ENCODE measurements around the gene SH3GL2.

The SH3GL2 gene

DNA sequence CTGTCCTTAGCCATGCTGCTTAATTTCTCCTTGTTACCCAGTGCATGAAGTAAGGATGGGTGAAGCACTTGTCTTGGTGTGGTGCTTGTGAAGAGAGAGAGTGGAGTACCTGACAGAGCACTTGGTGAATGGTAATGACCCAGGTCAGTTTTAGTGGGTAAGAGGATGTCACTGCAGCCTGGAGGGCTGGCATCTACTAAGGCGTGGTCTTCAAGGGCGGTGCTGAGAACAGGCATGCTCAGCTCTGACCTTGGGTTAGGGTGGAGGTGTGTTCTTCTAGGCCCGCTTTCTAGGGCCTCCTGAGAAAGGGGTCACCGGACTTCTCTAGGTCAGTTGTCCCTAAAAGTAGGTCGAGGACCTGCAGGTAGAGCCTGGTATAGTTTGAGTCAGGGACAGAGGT is 25.7 kb downstream of the SH3GL2 start:
- no peak overlapping the region for H3K27ac ChIP-seq (ENCODE audit: low read depth, low read length)
- H3K4me1 ChIP-seq (ENCODE audit: control insufficient read depth, low read length), result no peaks in the 10 kb centered on the region
- H3K36me3 ChIP-seq (ENCODE audit: control insufficient read depth, low read length), result no peaks in the 10 kb centered on the region
- H4K20me1 ChIP-seq (ENCODE audit: control insufficient read depth, insufficient read depth, low read depth, low read length), result no peaks in the 10 kb centered on the region
- no peaks in the 10 kb centered on the region for H3K9me3 ChIP-seq (ENCODE audit: control insufficient read depth, insufficient read depth, low read length)
- H3K27me3 ChIP-seq (ENCODE audit: control insufficient read depth, low read length), result no peaks in the 10 kb centered on the region
- TF ChIP-seq, protein P1, sequence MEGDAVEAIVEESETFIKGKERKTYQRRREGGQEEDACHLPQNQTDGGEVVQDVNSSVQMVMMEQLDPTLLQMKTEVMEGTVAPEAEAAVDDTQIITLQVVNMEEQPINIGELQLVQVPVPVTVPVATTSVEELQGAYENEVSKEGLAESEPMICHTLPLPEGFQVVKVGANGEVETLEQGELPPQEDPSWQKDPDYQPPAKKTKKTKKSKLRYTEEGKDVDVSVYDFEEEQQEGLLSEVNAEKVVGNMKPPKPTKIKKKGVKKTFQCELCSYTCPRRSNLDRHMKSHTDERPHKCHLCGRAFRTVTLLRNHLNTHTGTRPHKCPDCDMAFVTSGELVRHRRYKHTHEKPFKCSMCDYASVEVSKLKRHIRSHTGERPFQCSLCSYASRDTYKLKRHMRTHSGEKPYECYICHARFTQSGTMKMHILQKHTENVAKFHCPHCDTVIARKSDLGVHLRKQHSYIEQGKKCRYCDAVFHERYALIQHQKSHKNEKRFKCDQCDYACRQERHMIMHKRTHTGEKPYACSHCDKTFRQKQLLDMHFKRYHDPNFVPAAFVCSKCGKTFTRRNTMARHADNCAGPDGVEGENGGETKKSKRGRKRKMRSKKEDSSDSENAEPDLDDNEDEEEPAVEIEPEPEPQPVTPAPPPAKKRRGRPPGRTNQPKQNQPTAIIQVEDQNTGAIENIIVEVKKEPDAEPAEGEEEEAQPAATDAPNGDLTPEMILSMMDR (IDR thresholded peaks at IDR 0.05; ENCODE audit: low read depth, low read length, poor library complexity, severe bottlenecking), result no peak
- TF ChIP-seq EZH2phosphoT487 (IDR thresholded peaks at IDR 0.05; ENCODE audit: borderline replicate concordance, low read length), result no peak
- no peaks in the 10 kb centered on the region for H3K9me2 ChIP-seq (replicated peaks; ENCODE audit: control insufficient read depth, low read length)
- no peaks in the 10 kb centered on the region for H3F3A ChIP-seq (ENCODE audit: control insufficient read depth, insufficient read depth)
- H3K4me2 ChIP-seq (ENCODE audit: low read length), result no peak overlapping the region
- H3K4me3 ChIP-seq (ENCODE audit: low read length), result no peak overlapping the region
- H3K79me2 ChIP-seq (ENCODE audit: control insufficient read depth, low read length), result no peaks in the 10 kb centered on the region

DNA sequence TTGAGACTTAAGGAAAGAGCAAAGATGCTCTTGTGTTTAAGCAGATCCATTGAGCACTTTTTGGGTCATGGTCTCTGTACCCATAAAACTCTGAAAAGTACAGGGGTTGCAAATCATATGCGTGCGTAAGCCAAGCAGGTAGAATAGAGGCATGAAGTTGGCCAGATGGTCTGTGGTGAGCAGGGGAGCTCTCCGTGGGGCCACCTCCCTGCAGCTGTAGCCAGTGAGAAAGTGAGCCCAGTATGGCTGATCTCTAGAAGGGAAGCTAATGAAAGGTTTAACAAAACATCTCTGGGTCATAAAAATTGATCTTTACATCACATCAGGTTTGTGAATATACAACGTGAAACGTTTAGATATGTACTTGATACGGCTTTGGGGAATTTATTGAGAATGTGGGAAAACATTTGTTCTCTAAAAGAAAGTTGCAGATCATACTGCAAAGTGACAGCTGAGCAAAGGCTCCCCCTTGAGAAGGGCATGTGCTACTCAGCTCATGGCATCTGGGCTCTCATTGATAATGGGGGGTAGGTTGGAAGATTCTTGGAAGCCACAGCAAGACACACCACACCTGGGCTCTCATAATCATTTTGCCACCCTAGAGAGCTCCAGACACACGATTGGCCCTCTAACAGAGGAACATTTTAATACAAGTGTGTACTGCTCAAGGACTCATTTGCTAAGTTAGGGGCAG is 30.6 kb downstream of the SH3GL2 start:
- TF ChIP-seq, protein P1 (IDR thresholded peaks at IDR 0.05; ENCODE audit: low read depth, low read length, poor library complexity, severe bottlenecking), result no peak
- no peak for TF ChIP-seq EZH2phosphoT487 (IDR thresholded peaks at IDR 0.05; ENCODE audit: borderline replicate concordance, low read length)
- no peaks in the 10 kb centered on the region for H3K27me3 ChIP-seq (ENCODE audit: control insufficient read depth, low read length)
- H3K9me2 ChIP-seq (replicated peaks; ENCODE audit: control insufficient read depth, low read length), result no peaks in the 10 kb centered on the region
- H3K27ac ChIP-seq (ENCODE audit: low read depth, low read length), result no peak overlapping the region
- no peaks in the 10 kb centered on the region for H3K4me1 ChIP-seq (ENCODE audit: control insufficient read depth, low read length)
- H3F3A ChIP-seq (ENCODE audit: control insufficient read depth, insufficient read depth), result no peaks in the 10 kb centered on the region
- no peak overlapping the region for H3K4me2 ChIP-seq (ENCODE audit: low read length)
- H4K20me1 ChIP-seq (ENCODE audit: control insufficient read depth, insufficient read depth, low read depth, low read length), result no peaks in the 10 kb centered on the region
- no peaks in the 10 kb centered on the region for H3K79me2 ChIP-seq (ENCODE audit: control insufficient read depth, low read length)
- H3K9me3 ChIP-seq (ENCODE audit: control insufficient read depth, insufficient read depth, low read length), result no peaks in the 10 kb centered on the region
- H3K36me3 ChIP-seq (ENCODE audit: control insufficient read depth, low read length), result no peaks in the 10 kb centered on the region
- H3K4me3 ChIP-seq (ENCODE audit: low read length), result no peak overlapping the region

DNA sequence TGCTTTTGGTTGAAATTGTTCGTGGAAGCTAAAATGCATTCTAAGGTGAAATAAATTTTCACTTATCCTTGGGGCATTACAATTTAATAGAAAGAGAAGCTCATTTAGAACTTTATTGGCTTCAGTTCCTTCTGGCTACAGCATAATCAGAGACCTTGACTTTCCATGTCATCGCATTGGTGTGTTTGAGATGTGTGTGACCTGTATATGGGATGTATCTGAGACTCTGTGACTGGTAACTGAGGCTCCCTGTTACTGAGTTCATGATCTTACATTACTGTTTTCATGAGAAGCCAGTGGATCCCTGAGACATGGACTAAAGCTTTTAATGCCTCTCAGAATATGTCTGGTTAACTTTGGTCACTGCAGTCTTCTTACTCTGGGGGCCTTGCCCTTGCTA is 32.5 kb downstream of the SH3GL2 start:
- H3K9me2 ChIP-seq (replicated peaks; ENCODE audit: control insufficient read depth, low read length), result no peaks in the 10 kb centered on the region
- no peaks in the 10 kb centered on the region for H3K79me2 ChIP-seq (ENCODE audit: control insufficient read depth, low read length)
- TF ChIP-seq, protein P1 (IDR thresholded peaks at IDR 0.05; ENCODE audit: low read depth, low read length, poor library complexity, severe bottlenecking), result no peak
- TF ChIP-seq EZH2phosphoT487 (IDR thresholded peaks at IDR 0.05; ENCODE audit: borderline replicate concordance, low read length), result no peak
- H3K4me2 ChIP-seq (ENCODE audit: low read length), result no peak overlapping the region
- H3F3A ChIP-seq (ENCODE audit: control insufficient read depth, insufficient read depth), result no peaks in the 10 kb centered on the region
- H3K36me3 ChIP-seq (ENCODE audit: control insufficient read depth, low read length), result no peaks in the 10 kb centered on the region
- H3K27ac ChIP-seq (ENCODE audit: low read depth, low read length), result no peak overlapping the region
- H3K27me3 ChIP-seq (ENCODE audit: control insufficient read depth, low read length), result no peaks in the 10 kb centered on the region
- H4K20me1 ChIP-seq (ENCODE audit: control insufficient read depth, insufficient read depth, low read depth, low read length), result no peaks in the 10 kb centered on the region
- no peaks in the 10 kb centered on the region for H3K4me1 ChIP-seq (ENCODE audit: control insufficient read depth, low read length)
- H3K4me3 ChIP-seq (ENCODE audit: low read length), result no peak overlapping the region
- no peaks in the 10 kb centered on the region for H3K9me3 ChIP-seq (ENCODE audit: control insufficient read depth, insufficient read depth, low read length)
